Activated CD4-positive, alpha-beta T cell treated with anti-CD3 and anti-CD28 coated beads, Interleukin-2, amount 50 U/mL, for 16 hours (primary cell): ENCODE data around the gene ACTL8.

ENCODE experiments used
- DNase-seq: peaks from one replicate; pipeline ENCODE4 v3.0.0-alpha.2; 2020

ACTL8 gene

GRCh38 chr1:17772615-17773212 is 17.6 kb downstream of the ACTL8 start:
- DNase-seq: no peak

DNA sequence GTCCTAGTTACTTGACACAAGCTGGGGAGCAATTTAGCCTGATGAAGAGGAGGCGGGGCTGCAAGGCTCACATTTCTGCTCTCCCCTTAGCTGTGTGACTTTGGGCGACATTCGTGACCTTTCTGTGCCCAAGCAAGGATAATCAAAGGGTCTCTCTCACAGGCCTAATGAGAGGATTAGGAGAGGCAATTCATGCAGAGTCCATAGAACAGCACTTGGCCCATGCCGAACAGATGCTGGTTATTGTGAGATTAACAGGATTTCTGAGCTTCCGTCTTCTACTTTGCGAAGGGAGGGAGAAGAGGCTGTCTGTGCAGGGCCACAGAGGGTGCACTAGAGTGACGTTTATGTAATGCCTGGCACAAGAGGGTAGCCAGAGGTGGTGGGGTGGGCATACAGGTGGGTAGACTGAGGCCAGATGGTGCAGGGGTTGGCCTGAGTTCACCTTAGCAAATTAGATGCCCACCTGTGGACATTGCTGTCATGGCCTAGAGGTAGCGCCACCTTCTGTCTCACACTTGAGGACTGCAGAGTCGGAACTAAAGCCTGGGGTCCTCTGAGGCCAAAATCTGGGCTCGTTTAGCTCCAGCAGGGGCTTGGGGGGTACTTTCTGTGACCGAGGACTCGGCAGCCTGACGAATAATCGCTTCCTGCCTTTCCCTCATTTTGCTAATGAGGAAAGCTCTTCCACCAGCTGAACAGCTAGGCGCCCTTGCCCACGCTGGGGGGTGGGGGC is 18.6 kb downstream of the ACTL8 start:
- DNase-seq: no peak

GRCh38 chr1:17774452-17774851 is 19.3 kb downstream of the ACTL8 start:
- no peak for DNase-seq

DNA sequence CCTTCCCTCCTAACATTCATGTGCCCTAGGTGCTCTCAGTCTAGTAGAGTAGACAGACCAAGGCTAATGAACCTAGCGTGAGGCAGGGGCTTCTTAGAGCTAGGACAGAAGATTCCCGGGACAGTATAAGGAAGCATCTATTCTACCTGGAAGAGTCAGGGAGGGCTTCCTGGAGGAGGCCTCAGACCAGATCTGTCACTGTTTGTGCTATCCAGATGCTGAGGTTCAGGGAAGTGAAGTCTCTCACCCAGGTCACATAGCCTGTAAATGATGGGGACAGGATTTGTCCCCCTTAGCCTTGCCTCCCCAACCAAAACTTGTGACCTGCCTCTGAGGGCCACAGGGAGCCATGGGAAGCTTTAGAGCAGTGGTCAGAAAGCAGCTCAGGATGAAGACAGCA is 20.7 kb downstream of the ACTL8 start:
- no peak for DNase-seq

DNA sequence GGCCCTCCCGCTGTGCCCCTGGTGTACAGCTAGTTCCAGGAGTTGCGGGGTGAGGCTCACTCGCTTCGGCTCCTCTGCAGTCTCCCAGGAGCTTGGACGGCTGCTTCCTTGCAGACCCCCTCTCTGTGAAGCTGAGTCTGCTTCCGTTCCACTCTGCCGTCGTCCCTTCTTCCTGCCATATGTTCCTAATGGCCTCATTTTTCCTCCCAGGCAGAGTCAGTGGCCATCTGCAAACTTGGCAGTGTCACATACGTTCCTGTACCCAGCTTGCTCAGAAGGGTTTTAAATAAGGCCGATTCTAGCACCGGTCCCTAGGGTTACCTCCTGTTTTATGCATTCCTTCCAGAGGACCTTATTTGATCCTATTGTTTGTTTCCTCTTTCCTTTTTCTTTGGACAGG is 21.3 kb downstream of the ACTL8 start:
- DNase-seq: no peak

GRCh38 chr1:17777330-17777729 is 22.2 kb downstream of the ACTL8 start:
- no peak for DNase-seq

GRCh38 chr1:17777818-17778217 is 22.7 kb downstream of the ACTL8 start:
- no peak for DNase-seq

DNA sequence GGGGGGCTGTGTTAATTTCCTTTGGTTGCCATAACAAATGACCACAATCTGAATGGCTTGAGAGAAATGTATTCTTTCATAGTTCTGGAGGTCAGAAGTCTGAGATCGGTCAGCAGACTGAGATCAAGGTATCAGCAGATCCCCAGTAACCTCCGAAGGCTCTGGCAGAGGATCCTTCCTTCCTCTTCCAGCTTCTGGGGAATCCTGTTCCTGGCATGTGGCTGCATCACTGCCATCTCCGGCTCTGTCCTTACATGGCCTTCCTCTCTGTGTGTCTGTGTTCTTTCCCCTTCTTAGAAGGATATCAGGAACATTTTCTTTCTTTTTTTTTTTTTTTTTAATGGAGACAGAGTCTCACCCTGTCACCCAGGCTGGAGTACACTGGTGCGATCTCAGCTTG is 25.8 kb downstream of the ACTL8 start:
- DNase-seq: no peak

DNA sequence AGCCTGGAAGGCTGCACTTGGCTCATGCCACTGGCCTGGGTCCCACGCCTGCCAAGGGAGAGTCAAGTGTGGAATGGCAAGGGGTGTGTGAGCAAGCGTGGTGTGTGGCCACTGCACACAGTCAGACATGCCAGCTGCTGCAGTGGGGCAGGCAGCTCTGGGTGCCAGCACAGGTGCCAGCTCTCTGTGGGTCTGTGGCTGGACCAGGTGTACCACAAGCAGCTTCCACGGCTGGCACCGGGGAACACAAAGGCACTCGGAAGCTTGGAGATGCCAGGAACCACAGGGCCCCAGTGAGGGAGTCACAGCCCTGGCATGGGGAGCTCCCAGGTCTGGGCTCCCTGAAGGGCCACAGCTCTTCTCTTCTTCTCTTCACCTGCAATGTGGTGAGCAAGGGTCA is 34.8 kb downstream of the ACTL8 start:
- no peak for DNase-seq

DNA sequence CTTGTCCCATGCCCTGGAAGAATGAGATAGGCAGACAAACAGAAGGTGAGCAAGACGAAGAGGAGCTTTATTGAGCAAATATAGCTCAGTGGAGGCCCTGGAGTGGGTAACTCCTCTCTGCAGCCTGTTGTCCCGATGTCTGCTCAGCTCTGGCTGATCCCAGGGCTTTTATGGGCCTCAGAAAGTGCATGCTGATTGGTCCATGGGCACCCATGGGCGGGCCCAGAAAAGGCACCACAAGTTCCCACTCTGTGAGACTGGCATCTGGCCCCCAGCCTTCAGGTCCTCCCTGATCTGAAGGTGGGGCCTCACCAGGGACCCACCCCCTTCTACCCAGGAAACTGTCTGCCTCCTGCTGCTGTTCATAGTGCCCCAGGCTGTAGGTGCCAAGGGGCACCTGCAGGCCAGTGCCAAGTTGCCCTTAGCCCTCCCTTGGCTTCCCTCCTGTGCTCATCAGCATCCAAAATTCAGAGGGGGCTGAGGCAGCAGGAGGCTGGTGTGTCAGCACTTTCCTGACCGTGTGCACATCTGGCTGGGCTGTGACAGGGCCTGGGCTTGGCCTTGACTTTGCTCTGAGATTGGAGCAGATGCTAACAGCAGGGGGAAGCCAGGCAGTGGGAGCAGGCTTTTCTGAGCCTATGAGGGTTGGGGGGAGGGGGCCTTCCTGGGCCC is 35.4 kb downstream of the ACTL8 start:
- DNase-seq: no peak

- DNase-seq: no peak
These were observed 35.9 kb downstream of the ACTL8 start for GRCh38 chr1:17791055-17791390.

DNA sequence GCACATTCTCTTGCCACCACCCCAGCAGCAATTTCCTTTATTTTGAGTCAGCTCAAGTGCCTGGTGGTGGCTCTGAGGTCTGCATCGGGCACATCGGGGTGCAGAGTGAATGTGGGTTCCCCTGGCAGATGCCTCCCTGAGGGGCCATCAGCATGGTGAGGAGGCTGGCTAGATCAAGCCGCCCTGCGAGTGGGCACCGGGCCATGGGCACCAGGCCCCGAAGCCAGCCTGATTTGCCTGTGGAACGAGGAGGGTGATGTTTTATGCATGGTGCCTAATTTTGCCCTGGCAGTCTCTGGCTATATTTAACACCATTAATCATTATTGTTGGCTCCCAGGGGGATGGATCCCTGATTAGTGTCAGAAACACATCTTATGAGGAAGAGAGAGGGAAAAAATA is 36.3 kb downstream of the ACTL8 start:
- no peak for DNase-seq

GRCh38 chr1:17792421-17792820 is 37.3 kb downstream of the ACTL8 start:
- no peak for DNase-seq

DNA sequence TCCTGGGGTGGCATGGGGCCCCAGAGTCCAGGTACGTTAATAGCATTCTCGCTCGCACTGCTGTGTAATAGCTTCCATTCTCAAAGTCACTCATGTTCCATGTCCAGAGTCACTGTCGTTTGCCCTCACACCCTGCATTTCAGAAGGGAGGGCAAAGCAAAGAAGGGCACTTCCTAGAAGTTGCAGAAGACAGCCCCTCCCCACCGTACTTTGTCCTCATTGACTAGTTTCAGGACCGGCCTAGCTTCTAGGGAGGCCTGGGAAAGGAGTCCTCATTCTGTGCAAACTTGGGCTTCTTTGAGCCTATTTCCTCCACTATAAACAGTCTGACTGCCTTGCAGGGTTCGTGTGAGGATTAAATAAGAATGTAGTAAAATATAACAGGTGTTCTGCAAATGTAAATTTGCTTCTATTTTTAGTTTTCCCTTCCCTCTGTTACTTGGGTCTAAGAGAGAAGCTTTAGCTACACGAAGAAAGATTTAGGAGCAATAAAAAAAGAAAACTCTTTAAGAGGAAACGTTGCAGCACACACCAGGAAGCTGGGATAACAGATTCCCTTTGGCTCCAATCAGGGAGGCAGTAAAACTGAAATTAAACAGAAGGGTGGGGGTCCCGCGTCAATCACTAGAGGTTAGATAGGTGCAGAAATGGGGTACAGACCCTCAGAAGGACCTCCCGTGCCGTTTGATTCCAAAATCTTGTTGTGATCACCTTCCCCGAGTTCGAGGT is 40.1 kb downstream of the ACTL8 start:
- DNase-seq: no peak

DNA sequence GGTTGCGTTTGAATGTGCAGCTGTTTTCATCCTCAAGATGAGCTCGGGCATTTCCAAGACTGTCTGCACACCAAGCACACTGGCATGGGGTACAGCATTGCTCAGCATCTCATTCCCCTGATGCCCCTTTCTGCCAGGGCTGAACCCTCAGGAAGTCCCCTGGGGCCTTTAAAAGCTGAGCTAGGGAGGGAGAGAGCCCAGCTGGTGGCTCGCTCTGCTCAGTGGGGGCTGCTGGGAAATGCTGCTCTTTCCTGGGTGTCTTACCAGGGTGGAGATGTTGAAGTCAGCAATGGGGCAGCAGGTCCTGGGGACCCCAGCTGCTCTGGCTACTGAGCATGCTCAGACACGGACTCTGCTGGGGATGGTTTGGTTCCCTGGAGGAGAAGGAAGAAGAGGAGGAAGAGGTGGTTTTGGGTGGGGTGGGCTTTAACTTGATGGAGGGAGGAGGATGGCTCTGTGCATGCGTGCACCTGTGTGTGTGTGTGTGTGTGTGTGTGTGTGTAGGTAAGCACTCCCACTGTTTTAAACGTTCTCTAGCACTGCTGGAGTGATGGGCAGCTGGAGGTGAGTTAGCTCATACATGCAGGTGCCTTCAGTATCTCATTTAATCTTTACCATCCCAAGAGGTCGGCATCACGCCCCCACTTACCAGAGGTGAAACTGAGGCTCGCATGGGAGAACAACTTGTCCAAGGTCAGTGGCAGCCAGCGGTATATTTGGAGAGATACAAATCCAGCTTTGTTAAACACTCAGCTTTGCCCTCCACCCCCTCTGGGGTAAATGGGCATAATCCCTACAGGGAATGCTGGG is 40.9 kb downstream of the ACTL8 start:
- no peak for DNase-seq

GRCh38 chr1:17797478-17797877 is 42.3 kb downstream of the ACTL8 start:
- no peak for DNase-seq

DNA sequence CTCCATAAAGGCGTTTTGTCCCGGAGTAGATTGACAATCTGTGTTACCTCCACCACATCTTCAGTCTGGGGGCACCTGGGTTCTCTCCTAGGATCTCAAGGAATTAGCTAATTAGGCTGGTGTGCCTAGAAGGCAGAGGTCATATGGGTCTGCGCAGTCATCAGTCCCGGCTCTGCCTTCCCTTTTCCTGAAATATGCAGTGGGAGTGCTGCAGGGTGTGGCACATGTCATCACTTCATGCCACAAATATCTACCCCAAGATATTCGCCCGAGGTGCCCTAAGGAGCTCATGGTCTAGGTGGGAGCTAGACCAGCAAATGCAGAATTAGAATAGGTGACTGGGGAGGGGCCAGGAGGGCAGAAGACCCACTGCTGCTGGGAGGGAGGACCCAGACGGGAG is 42.9 kb downstream of the ACTL8 start:
- no peak for DNase-seq

DNA sequence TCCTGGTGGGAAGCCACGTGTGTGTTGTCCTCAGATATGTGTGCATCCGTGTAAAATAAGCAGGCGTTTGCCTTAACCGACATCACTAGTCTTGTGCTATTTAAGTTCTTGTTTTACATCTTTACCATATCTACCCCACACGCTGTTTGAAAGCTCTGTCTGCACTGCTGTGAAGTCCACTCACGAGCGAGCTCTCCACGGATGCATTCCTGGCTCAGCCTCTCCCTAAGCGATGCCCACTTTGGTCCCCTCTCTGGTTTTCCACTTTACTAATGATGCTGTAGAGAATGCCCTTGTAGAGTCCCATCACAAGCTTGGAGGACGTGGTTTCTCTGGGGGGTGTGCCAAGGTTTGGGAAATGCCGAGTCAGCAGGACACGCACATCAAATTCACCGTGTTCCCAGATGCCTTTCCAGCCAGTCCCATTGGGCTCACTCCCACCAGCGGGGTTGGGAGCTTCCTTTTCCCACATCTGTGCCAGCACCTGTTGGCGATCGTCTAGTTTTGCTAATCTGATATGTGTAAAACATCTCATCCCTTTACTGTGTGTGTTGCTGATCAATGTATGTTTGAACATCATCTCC is 43.8 kb downstream of the ACTL8 start:
- DNase-seq: no peak

- DNase-seq: no peak
These were observed 44.5 kb downstream of the ACTL8 start for GRCh38 chr1:17799642-17800041.

DNA sequence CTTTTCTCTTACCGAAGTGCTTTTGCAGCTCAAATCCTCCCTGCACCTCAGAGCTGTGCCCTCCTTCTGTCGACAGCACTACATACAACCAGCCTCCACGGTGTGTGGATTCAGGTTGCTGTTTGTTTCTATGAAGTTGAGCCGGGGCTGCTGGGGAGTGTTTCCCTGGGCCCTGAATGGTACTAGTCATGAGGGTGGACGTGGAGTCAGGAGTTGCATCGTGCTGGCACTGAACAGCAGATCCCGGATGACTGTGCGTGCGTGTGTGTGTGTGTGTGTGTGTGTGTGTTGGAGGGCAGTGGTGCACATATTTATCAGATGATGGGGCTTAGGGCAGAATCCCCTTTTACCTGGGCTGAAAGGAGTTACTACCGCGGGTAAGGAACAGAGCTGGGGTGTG is 47.0 kb downstream of the ACTL8 start:
- no peak for DNase-seq

- no peak for DNase-seq
These were observed 47.8 kb downstream of the ACTL8 start for GRCh38 chr1:17802945-17803344.

DNA sequence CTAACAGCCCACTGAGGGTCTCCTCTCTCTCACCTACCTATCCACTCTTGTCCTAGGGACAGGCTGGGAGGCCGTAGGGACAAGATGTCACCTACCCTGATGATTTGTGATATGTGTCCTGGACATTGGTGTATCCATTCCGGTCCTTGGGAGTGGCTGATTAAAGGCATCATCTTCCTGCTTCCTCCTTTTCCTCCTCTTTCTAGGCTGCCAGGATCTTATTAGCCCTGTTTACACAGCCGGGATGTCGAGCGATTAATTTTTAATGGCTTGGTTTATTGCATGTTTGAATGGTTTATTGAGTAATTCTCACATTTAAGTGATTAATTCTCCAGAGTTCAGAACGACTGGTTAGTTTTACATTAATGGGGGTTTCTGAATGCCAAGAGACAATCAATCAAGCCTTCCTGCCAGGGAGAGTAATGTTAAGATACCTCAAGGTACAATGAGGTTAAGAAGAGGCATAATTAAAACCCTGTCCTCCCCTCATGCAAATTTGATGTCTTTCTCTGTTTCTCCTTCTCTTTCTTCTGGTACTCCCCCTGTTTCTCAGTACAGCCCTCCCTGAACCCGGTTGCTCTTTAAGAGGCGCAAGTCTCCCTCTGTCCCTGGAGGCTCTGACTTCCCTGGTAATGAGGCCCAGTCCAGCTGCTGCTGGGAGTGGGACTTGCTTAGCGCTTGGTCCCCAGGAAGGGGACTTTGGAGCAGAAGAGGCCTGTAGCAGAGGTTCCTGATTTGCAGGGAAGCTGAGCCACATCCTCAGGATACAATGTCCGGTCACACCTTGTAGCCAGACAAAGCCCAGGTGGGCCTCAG is 50.9 kb downstream of the ACTL8 start:
- DNase-seq: no peak
